Activated CD4-positive, CD25-positive, alpha-beta regulatory T cell (primary cell): ENCODE data around the gene MTHFR.

Source experiments
- DNase-seq, 4 experiments: peaks; one replicate each; lab custom pipeline; 2025; lab: John Stamatoyannopoulos, UW

Gene MTHFR

GRCh38 chr1:11797525-11798216 lies 8.1 kb downstream of the MTHFR start:
- DNase-seq, result no peak

- no peak for DNase-seq
Observed at GRCh38 chr1:11796036-11796828, 9.5 kb downstream of the MTHFR start.

GRCh38 chr1:11795238-11795890 lies 10.4 kb downstream of the MTHFR start:
- no peak for DNase-seq

- DNase-seq, result no peak
Observed at GRCh38 chr1:11794446-11795237, 11.1 kb downstream of the MTHFR start.

GRCh38 chr1:11793819-11794218 lies 11.9 kb downstream of the MTHFR start:
- no peak for DNase-seq

- no peak for DNase-seq
Observed at GRCh38 chr1:11792106-11792505, 13.7 kb downstream of the MTHFR start.

- no peak for DNase-seq
Observed at GRCh38 chr1:11790880-11791715, 14.7 kb downstream of the MTHFR start.

GRCh38 chr1:11790101-11790879 lies 15.5 kb downstream of the MTHFR start:
- no peak for DNase-seq

- no peak for DNase-seq
Observed at GRCh38 chr1:11789126-11790067, 16.4 kb downstream of the MTHFR start.

- DNase-seq, result no peak
Observed at GRCh38 chr1:11788549-11789053, 17.2 kb downstream of the MTHFR start.

GRCh38 chr1:11787804-11788436 lies 17.8 kb downstream of the MTHFR start:
- no peak for DNase-seq

- no peak for DNase-seq
Observed at GRCh38 chr1:11787251-11787803, 18.4 kb downstream of the MTHFR start.

GRCh38 chr1:11786168-11786567 lies 19.6 kb downstream of the MTHFR start:
- no peak for DNase-seq

- DNase-seq, result peak in 1 of 4 experiments; percentile 6
Observed at GRCh38 chr1:11784993-11785769, 20.6 kb downstream of the MTHFR start.

- no peak for DNase-seq
Observed at GRCh38 chr1:11784256-11784992, 21.3 kb downstream of the MTHFR start.

GRCh38 chr1:11783556-11783955 lies 22.2 kb downstream of the MTHFR start:
- no peak for DNase-seq
